Activated CD4-positive, CD25-positive, alpha-beta regulatory T cell treated with anti-CD3 and anti-CD28 coated beads, Interleukin-2, amount 50 U/mL, for 72 hours (primary cell): ENCODE data around the gene INKA2.

Experiments used
- DNase-seq: peaks from one replicate; pipeline ENCODE4 v3.0.0; 2021

Gene INKA2

DNA sequence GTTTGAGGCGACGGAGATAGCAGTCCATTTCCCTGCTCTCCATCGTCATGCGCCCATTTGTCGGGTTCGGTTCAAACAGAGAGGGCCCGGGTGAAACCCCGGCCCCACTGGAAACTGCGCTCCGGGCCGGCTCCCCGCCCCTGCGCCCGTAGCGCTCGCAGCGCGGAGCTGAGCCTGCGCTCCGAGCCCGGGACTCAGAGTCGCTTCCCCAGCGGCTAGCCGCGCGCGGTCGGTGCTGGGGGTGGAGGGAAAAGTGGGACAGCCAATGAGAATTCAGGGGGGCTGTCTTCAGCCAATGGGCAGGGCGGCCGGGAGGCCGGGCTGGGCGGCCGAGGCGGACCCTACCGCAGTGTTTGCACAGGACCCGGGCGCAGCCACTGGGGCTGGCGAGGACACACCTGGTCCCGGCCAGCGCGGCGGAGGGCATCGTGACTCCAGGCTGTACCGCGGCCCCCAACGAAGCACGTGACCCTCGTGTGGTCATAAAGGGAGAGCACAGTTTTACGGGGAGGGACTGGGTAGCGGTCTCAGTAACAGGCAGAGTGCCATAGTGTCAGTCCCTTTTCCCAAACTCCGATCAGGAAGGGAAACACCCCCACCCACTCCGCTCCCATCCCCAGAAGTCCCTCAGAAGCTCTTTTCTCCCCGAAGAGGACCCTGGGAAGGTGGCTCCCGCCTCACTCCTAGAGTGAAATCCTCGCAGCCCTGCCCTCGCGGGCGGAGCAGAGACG, at the start of gene INKA2:
Gene INKA2, minus strand, starts transcription at position 202 of the 731 bp plus-strand sequence. Its CDS starts 153 bp downstream, at position 49.
- DNase-seq: peak; percentile 74

DNA sequence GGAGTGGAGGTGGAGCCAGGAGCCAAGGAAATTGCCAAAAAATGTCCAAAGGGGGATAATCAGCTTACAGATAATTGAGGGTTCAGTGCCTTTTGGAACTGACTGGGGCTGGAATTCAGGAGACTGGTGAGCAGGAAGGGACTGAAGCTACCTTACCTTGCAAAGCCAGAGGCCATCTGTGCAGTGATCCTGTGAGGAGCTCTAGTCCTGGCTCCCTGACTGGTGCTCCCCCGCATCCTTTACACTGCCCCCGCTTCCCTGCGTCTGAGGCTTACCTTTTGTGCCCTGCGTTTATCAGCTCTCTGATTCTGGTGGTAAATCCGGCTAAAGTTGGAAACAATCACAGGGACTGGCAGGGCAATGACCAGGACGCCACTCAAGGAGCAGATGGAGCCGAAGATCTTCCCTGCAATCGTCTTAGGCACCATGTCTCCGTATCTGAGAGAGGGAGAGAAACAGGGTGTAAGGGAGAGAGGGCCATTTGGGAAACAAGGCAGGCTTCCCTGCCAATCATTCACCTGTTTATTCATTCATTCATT, 47.5 kb upstream of the INKA2 start:
- no peak for DNase-seq

DNA sequence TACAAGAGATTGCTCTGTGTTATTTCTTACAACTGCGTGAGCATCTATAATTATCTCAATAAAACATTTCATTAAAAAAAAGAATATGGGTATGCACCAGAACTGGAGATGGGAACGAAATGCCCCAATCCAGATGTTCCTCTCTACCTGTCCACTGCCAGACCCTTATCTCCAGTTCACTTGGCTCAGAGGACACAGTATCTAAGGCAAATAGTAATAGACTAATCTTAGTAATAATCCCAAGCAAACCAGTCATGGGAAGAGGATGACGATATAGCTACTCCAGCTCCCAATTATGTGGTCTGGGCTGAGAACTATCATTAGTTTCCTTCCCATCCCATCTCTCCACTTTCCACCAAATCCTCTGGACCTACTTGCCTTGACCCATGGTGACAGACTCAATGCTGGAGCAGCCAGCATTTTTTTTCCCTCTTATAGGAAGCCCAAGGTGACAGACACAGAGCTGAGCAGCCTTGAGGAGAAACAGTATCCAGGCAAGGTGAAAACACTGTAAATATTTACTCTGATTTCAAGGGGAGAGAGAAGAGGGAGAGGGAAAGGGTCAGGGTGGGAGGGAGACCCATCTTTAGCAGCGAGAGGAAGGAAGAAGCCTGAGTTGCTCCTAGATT, 45.2 kb upstream of the INKA2 start:
- DNase-seq: no peak

DNA sequence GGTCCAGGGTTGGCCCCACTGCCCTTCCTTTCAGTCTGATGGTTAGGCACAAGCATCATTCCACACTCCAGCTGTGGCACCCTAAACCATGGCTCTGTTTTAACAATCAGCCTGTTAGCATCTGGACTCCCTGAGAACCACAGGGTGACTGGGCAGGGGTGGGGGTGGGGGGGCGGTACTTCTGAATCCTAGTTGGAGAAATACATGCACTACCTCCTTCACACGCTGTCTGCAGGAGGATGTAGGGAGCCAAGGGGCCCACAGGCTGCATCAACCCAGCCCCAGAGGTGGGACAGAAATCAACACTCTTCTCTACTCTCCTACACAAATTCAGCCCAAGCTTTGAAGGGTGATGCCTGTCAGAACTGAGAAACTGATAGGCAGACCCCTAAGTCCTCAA, 40.4 kb upstream of the INKA2 start:
- DNase-seq: no peak

DNA sequence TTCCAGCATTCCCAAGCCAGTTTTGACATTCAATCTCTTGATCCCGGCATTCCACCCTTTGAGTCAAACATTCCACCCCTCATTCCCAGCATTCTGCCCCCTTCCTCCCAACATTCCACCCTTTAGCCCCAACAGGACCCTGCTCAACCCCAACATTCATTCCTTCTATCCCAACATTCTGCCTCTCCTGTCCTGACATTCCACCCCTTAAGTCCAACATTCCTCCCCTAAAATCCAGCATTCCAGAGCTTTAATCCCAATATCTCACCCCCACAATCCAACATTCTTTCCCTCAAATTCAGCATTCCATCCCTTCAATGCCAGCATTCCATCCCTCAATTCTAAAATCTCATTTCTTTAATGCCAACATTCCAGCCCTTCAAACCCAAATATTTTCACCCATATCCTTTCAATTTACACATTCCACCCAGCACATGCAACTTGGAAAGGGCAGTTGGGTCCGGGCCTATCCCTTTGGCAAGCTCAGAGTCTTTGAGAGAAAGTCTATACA, 39.4 kb upstream of the INKA2 start:
- no peak for DNase-seq

DNA sequence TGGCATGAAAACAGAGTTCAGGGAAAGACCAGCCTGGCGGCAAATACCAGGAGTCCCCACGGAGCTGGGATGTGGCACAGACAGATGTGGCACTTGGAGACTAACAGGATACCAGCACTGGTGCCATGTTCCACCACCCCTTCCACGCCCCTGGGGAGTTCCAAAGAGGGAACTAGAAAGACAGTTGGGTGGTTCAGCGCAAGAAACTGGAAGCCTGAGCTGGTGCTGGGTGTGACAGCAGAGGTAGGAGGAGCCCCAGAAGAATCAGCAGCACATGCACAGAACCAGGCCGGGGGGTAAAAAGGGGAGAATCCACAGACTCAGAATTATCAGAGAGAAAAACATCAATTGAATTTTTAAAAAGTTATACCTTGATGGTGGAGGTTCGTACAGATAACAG, 38.9 kb upstream of the INKA2 start:
- no peak for DNase-seq

DNA sequence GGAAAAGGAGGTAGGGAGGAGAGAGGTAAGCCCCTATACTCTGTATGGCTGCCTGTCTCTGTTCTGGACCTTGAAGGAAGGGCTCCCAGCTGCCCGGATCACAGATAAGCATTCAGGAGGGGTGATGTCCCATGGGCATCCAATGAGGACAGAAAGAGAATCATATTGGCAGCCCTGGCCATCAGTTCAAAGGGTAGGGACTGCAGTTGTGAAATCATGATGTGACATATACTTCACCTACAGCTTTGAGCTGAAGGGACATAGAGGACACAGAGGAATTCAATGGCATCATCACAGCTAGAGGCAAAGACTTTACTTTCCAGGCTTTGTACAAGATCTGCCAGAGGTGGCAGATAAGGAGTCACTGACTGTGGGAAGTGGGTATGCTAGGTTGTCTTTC, 38.1 kb upstream of the INKA2 start:
- no peak for DNase-seq

DNA sequence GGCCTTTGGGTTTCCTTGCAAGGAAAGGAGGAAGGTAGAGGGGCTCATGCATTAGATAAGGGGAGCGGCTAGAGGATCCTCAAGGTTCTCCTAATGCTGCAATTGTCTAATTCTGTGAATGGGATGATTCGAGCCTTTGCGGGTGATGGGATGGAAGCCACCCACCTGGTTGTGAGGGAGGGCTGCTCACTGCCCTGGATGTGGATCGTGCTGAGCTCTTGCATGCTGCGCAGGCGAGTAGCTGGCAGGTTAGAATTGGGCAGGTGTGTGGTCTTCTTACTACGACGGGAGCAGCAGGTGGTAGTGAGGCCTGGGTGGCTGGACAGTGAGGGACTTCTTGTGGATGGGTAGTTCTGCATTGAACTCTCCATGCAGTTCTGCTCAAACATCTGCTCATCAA, 37.7 kb upstream of the INKA2 start:
- no peak for DNase-seq

DNA sequence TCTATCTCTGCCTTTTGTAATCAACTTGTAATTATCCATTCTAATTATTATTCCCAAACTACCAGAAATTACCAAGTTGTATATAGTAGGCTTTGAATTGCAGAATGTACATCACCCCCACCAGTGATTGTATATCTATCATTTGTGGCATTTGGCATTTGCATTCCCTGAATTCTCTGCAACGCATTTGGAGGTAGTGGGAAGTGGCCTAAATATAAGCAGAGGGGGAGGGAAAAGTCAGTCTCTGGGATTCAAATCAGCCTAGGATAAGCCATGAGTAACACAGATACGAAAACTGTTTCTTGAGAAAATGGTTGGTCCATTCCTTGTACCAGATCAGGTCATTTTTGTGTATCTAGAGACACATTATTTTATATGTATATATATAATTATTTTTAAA, 37.2 kb upstream of the INKA2 start:
- no peak for DNase-seq

DNA sequence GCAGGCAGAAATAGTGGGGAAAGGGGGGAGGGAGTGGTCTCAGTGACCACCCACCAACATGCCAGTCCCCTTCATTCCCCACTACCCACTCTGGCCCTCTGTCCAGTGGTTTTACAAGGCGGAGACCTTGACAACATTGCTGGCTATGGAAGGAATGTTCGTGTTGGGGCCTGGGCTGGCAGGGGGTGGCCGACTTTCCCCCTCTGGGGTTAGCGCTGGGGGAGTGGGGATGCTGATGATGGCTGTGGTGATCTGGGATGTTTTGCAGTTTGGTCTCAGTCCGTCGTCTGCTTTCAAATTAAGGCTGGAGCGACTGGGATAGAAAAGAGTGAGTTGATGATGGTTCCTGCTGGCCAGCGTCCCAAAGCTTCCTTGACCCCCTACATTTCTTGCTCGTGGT, 36.8 kb upstream of the INKA2 start:
- DNase-seq: no peak

DNA sequence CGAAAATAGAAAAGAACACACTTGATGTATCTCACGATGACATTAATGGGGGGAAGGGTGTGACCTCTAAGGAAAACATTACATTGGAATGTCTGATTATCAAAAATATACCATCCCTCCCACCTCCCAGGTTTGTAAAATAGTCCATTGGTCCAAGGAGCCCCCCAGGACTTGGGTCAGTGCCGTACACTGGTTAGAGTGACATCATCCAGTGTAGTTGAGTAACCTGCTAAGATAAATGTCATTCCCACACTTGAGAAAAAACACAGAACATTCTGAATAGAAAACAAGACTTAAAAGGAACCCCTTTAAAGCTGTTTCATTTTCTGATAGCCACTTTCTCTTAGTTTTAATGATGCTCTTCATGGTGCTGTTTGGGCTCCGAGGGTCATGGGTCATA, 31.7 kb upstream of the INKA2 start:
- no peak for DNase-seq

DNA sequence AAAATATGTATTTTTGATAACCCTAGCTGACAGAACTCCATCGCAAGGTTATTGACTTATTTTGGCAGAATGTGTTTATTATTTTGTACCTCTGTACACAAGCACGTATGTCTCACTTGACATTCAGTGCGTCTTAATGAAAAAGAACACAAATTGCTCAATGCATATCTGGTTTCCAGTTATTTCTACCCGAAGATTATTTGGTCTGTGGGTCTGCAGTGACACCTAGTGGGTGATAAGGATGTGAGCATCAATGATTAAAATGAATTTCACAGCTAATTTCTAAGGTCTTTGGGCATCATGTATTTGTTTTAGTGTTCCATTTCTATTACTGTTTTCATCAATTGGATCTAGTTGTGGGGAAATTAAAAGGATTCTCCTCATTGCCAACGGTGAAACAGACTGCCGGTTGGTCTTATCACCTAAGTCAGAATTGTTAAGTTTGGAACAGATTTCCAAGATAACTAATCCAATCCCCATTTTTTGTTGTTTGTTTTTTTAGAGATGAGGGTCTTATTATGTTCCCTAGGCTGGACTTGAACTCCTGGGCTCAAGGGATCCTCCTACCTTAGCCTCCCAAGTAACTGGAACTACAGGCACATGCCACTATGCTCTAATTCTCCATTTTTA, 30.4 kb upstream of the INKA2 start:
- DNase-seq: no peak

DNA sequence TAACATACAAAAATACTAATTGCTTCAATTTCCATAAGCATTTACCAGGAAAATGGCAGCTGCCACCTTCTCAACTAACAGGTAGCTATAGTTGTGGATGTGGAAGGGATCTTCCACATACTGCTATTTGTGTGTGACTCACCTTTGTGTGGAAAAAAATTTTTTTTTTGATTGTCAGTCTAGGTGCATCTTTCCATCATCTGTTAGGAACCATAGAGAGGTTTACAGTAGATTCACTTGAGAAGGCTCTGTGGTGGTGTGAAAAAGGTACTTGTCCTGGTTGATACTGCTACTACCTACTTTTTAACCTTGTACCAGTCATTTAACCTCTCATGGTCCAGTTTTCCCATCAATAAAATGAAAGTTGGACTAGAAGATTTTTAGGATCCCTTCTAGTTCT, 29.4 kb upstream of the INKA2 start:
- DNase-seq: no peak

DNA sequence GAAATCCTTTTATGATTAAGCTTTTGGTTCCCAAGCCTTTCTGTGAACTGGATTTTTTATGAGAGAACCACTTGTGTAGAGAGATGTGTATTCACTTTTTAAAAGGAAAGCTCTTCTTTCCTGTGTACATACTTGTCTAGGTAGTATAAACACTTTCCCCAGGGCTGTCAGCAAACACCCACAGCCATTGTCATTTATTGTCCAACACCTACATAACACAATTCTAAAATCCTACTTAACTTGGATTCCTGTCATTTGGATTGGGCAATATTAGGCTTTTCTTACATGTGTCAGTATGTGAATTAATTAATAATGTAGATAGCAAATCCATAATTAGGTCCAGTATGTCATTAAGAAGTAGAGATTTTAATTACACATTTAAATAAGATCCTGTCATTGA, 28.8 kb upstream of the INKA2 start:
- DNase-seq: no peak

DNA sequence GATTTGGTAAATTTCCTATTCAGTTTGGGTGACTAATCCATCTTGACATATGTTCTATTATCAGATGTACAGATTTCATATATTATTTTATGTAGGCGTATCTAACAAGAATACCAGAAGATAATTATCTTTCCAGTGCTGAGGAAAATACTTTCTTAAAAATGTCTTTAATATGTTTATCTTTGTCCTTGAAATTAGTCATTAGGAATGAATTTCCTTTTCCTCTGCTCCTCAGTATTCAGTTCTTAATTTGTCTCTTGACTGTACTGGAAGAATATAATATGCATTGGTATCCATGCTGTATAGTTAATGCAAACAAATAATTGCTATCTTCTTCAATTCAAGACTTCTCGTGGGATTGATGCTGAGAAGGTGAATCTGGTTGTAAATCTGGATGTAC, 23.1 kb upstream of the INKA2 start:
- no peak for DNase-seq

DNA sequence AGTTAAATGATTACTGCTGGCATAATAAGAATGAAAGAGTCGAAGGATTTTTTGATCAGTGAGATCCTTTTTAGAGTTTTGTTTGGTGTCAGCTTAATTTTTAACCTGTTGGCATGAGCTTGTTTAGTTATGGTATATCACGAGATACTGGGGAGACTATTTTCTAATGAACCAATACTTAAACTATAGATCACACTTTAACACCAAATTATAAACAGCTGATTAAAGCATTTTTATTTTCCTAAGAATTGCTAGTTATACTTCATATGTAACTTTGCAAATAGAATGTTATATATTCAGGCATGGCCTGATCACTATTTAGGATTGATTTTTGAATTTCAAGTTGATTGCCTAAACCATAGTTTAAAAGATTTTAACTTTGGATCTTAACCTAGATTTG, 22.5 kb upstream of the INKA2 start:
- no peak for DNase-seq

DNA sequence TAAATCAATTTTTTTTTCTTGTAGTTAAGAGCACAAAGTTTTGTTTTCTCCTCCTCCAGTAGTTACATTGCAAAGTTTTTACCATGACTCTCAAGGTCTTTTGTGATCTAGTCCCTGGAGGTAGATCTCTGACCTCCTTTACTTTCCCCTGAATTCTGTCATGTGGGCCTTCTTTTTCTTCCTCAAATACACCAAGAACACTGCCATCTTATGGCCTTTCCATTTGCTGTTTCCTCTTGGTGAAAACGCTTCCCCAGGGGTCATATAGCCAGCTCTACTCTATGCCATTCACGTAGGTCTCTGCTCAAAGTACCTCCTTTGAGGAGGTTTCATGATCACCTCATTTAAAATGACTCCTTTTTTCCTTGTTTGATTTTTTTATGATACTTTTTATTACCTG, 19.2 kb upstream of the INKA2 start:
- no peak for DNase-seq

DNA sequence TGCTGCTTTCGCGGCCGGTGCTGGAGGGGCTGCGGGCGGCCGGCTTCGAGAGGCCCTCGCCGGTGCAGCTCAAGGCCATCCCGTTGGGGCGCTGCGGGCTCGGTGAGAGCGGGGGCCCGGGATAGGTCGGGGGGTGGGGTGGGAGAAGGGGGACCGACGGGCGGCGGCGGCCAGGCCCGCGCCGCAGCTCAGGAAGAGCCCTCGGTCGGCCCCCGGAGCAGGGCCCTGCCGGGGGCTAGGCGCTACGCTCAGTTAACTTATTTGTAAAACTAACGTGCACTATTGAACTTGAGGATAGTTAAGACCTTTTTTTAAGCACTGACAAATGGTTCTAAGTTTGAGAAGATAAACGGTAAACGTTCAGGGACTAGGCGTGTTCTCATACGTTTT, 16.9 kb upstream of the INKA2 start:
- no peak for DNase-seq

DNA sequence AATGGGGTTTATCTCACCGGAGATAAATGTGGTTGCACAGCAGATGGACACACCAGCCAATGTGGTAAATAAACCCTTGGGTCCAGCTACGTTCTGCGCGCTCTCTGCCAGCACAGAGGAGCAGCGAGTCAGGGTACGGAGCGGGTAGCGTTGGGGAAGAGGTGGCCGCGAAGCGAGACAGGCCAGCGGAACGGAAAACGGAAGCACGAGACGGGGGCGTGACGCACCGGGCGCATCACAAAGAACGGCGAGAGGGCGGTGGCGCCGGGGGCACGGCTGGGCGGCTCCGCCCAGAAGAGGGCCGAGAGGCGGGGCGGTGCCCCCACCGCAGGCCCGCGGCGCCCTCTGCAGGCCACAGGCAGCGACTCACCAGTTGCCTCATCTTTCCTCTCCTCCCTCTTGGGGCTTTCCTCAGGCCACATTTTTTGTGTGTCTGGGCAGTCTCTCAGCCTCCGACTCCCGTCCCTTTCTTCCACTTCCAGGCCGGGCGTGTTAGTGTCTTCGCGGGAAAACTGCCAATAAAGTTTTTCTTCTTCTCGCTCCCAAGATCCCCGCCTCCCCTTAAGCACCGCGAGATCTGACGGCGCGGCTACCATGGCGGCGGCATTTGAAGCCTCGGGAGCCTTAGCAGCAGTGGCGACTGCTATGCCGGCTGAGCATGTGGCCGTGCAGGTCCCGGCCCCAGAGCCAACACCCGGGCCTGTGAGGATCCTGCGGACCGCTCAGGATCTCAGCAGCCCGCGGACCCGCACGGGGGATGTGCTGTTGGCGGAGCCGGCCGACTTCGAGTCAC, 16.3 kb upstream of the INKA2 start, which contains the start of gene DDX20:
Gene DDX20, plus strand, starts transcription at position 571 of the 793 bp plus-strand sequence. Its CDS starts 24 bp downstream, at position 595.
- DNase-seq: peak; percentile 94

DNA sequence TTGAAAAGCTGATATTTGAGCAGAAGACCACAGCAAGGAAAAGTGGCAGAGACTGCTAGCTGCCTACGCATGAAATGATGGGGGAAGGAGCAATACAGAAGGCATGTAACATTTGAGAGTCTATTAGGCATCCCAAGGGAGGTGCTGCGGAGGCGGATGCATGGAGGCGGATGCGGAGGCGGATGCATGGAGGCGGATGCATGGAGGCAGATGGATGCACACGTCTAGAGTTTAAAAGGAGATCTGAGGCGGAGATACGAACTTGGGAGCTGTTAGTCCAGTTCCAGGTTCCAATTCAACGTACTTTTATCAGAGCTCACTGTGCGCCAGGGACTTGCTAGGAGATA, 15.8 kb upstream of the INKA2 start:
- peak; percentile 45 for DNase-seq

DNA sequence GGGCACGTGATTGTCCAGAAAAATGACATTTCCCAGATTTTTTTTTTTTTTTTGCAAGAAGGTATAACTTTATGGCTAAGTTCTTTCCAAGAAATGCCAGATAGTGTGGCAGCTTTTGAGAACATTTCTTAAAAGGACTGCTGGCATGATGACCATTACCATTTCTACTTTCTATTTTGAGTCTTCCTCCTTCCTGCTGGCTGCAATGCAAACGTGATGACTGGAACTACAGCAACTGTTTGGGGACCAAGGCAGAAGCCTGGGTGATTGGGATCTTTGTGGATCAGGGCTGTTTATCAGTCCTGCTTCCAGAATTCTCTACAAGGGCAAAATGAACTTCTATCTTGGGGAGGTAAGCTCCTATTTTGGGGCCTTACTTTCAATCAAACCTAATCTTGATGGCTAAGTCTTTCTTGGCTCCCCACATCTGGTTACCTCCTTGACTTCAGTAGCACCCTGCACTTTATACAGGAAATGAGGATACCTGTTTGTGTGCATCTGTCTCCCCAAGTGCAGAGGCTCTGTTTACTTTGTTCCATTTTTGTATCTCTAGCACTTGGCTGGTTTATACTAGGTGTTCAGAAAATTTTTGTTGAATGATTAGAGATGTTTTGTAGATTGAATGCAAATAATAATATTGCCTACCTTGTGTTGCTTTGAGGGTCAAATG, 12.8 kb upstream of the INKA2 start:
- no peak for DNase-seq

DNA sequence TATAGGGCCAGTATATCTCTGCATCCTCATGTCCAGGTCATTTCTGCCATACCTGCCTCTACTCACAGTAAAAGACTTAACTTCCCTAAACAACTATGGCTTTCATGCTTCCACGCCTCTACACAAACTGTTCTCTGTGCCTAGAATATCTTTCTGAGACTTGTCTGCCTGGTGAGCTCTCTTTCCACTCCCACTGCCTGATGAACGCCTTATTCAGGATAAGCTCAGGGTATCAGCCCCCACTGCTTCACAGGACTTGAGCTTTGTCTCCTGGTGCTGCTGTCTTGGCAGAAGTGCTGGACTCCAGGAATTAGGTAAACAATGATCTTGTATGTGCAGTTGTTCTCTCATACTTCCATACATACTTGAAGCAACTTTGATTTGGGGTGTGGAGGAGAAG, 11.7 kb upstream of the INKA2 start:
- no peak for DNase-seq

DNA sequence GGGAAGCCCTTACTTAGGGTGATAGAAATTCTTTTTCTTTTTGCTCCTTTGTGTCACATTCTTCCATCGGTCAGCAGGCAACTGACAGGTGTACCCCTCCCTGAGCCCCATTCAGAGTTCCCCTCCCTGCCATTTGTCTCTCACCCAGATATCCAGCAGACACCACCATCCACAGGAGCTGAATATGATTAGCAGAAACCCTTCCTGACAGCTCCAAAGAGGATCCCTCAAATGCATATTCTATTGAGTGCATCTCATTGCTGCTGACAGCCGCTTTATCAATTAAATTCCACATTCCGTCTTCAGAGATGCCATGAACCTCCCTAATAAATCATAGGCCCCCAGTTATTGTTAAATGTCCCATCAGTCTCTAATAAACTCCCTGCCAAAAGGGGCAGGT, 10.4 kb upstream of the INKA2 start:
- no peak for DNase-seq
